Measurements from ENCODE around the gene PIK3CG.

Gene PIK3CG

GRCh38 chr7:106858618-106859532 is 6.2 kb upstream of the PIK3CG start:
- DNase-seq: no peak

GRCh38 chr7:106862317-106863089 is 2.6 kb upstream of the PIK3CG start:
- no peak for DNase-seq

- no peak for DNase-seq
Measured at GRCh38 chr7:106863274-106863997, 1.6 kb upstream of the PIK3CG start.

- DNase-seq: no peak
Measured at GRCh38 chr7:106864298-106865081, 592 bp upstream of the PIK3CG start.

- DNase-seq: no peak
Measured at GRCh38 chr7:106866298-106867281, 1.5 kb downstream of the PIK3CG start.

GRCh38 chr7:106867641-106868351 is 2.7 kb downstream of the PIK3CG start:
- no peak for DNase-seq

GRCh38 chr7:106868364-106868763 is 3.3 kb downstream of the PIK3CG start:
- DNase-seq: no peak

GRCh38 chr7:106869954-106870353 is 4.9 kb downstream of the PIK3CG start:
- DNase-seq: no peak

GRCh38 chr7:106870528-106870927 is 5.4 kb downstream of the PIK3CG start:
- DNase-seq: no peak

GRCh38 chr7:106870983-106871410 is 5.9 kb downstream of the PIK3CG start:
- no peak for DNase-seq

GRCh38 chr7:106871793-106872571 is 6.9 kb downstream of the PIK3CG start:
- no peak for DNase-seq

GRCh38 chr7:106872763-106873162 is 7.7 kb downstream of the PIK3CG start:
- DNase-seq: no peak

- DNase-seq: no peak
Measured at GRCh38 chr7:106874076-106874475, 9.0 kb downstream of the PIK3CG start.

- no peak for DNase-seq
Measured at GRCh38 chr7:106875508-106875907, 10.4 kb downstream of the PIK3CG start.

GRCh38 chr7:106878748-106879439 is 13.8 kb downstream of the PIK3CG start:
- DNase-seq: no peak

GRCh38 chr7:106881984-106882383 is 16.9 kb downstream of the PIK3CG start:
- no peak for DNase-seq

- DNase-seq: no peak
Measured at GRCh38 chr7:106883456-106884026, 18.5 kb downstream of the PIK3CG start.

- DNase-seq: no peak
Measured at GRCh38 chr7:106885652-106886051, 20.6 kb downstream of the PIK3CG start.

- DNase-seq: no peak
Measured at GRCh38 chr7:106887421-106887820, 22.3 kb downstream of the PIK3CG start.

All from NCI-H2029 treated with DMSO at 0.1 percent for 48 hours (cell line).